H1 (cell line): ENCODE results near the gene IL22RA2. TPM values are rescaled to one million over a fixed set of nuclear protein-coding genes. Genes with fewer than 3 reads are reported as not detected.

Experiments
- CTCF ChIA-PET: fragments of 300-600 bp; sonication (Branson Sonifier 250); formaldehyde crosslinking; loops from one replicate; lab custom pipeline; 2021; ENCODE audit not compliant: partially characterized antibody; lab: Charles Lee
- POLR2A ChIA-PET: fragments of 300-600 bp; sonication (Branson Sonifier 250); formaldehyde crosslinking; loops from one replicate; lab custom pipeline; 2021; ENCODE audit warnings: inconsistent platforms; ENCODE audit not compliant: partially characterized antibody; lab: Charles Lee
- DNase-seq, 2 experiments: peaks; one replicate each; pipeline versions ENCODE4 v3.0.0 to v3.0.0-alpha.2; 2010 to 2022; ENCODE audit warnings: low spot score in 2 of 2, low read depth in 1 of 2, mixed read lengths in 1 of 2
- FAIRE-seq: peaks from 2 replicates; lab custom pipeline; 2011; peaks lifted over from hg19 to GRCh38; lab: Jason Lieb, UNC
- H2AFZ ChIP-seq: 2 replicates; pipeline ENCODE4 v1.8.1; 2012; ENCODE audit warnings: low read length, inconsistent platforms
- H2AK5ac ChIP-seq: 2 replicates; pipeline ENCODE4 v1.6.1; 2013; ENCODE audit warnings: low read depth, low read length
- H2BK120ac ChIP-seq: replicated peaks from 2 replicates; pipeline ENCODE3; 2013; ENCODE audit warnings: low read depth, low read length, inconsistent platforms
- H2BK12ac ChIP-seq: 2 replicates; pipeline ENCODE4 v1.6.1; 2013; ENCODE audit warnings: low read depth, low read length
- H2BK15ac ChIP-seq: 2 replicates; pipeline ENCODE4 v1.6.1; 2013; ENCODE audit warnings: low read length
- H2BK20ac ChIP-seq: 2 replicates; pipeline ENCODE4 v1.6.1; 2013; ENCODE audit warnings: low read length
- H2BK5ac ChIP-seq: 2 replicates; pipeline ENCODE4 v1.6.1; 2013; ENCODE audit warnings: low read depth, low read length
- H3K14ac ChIP-seq: 2 replicates; pipeline ENCODE4 v1.6.1; 2013; ENCODE audit warnings: inconsistent platforms; ENCODE audit not compliant: insufficient read length
- H3K18ac ChIP-seq: 2 replicates; pipeline ENCODE4 v1.6.1; 2013; ENCODE audit warnings: low read length; ENCODE audit errors: extremely low read depth
- H3K23ac ChIP-seq: 2 replicates; pipeline ENCODE4 v1.6.1; 2013; ENCODE audit warnings: inconsistent platforms; ENCODE audit not compliant: insufficient read length
- H3K23me2 ChIP-seq: 2 replicates; pipeline ENCODE4 v1.6.1; 2013; ENCODE audit warnings: low read depth, low read length
- H3K27ac ChIP-seq: 2 replicates; pipeline ENCODE4 v1.6.1; 2011; ENCODE audit warnings: low read depth, low read length, inconsistent platforms
- H3K27me3 ChIP-seq, 4 experiments: replicated peaks in 1 of 4; 1 replicate in 1 of 4; 2 replicates in 3 of 4; pipeline versions ENCODE4 v1.6.1 to v1.8.1; 2011 to 2013; ENCODE audit warnings: low read length in 3 of 4, mild to moderate bottlenecking in 3 of 4, inconsistent platforms in 2 of 4, mixed read lengths in 2 of 4, moderate library complexity in 1 of 4; ENCODE audit not compliant: control insufficient read depth in 3 of 4, insufficient read depth in 3 of 4; ENCODE audit errors: extremely low read depth in 1 of 4
- H3K36me3 ChIP-seq, 4 experiments: 2 replicates each; pipeline versions ENCODE4 v1.6.1 to v1.8.1; 2011 to 2013; ENCODE audit warnings: mild to moderate bottlenecking in 4 of 4, low read length in 3 of 4, moderate library complexity in 2 of 4, control low read depth in 1 of 4, inconsistent platforms in 1 of 4; ENCODE audit not compliant: insufficient read depth in 4 of 4, control insufficient read depth in 2 of 4
- H3K4ac ChIP-seq: replicated peaks from 2 replicates; pipeline ENCODE3; 2013; ENCODE audit warnings: low read length, low read depth, mixed read lengths, inconsistent platforms; ENCODE audit not compliant: insufficient read length
- H3K4me1 ChIP-seq, 4 experiments: replicated peaks in 1 of 4; 1 replicate in 1 of 4; 2 replicates in 3 of 4; pipeline versions ENCODE4 v1.6.1 to v1.8.1; 2011 to 2013; ENCODE audit warnings: low read length in 3 of 4, inconsistent platforms in 2 of 4, mixed read lengths in 1 of 4; ENCODE audit not compliant: insufficient read depth in 4 of 4, control insufficient read depth in 3 of 4
- H3K4me2 ChIP-seq, 2 experiments: 2 replicates each; pipeline versions ENCODE4 v1.6.1 to v1.8.1; 2011 to 2013; ENCODE audit warnings: low read depth in 2 of 2, low read length in 2 of 2, control low read depth in 1 of 2, inconsistent platforms in 1 of 2, mild to moderate bottlenecking in 1 of 2; ENCODE audit not compliant: insufficient read depth in 1 of 2
- H3K4me3 ChIP-seq, 4 experiments: fragments of 200-600, 300-600 bp in 1 of 4; sonication (generic), shearing (Covaris generic), sonication (Bioruptor Twin) in 1 of 4; 2 replicates each; pipeline versions ENCODE4 v1.5.1 to v1.8.1; 2011 to 2016; ENCODE audit warnings: low read length in 4 of 4, low read depth in 3 of 4, control low read depth in 2 of 4, inconsistent platforms in 2 of 4, mild to moderate bottlenecking in 2 of 4, mixed read lengths in 1 of 4, moderate library complexity in 1 of 4; ENCODE audit not compliant: insufficient read depth in 2 of 4; ENCODE audit errors: extremely low read depth in 1 of 4
- H3K56ac ChIP-seq: replicated peaks from 2 replicates; pipeline ENCODE3; 2013; ENCODE audit warnings: low read depth, mild to moderate bottlenecking, mixed read lengths, low read length, inconsistent platforms; ENCODE audit not compliant: insufficient read length
- H3K79me1 ChIP-seq: 2 replicates; pipeline ENCODE4 v1.6.1; 2013; ENCODE audit warnings: low read depth, low read length, control low read depth
- H3K79me2 ChIP-seq, 2 experiments: 2 replicates each; pipeline versions ENCODE4 v1.6.1 to v1.8.1; 2012 to 2013; ENCODE audit warnings: low read length in 2 of 2, mild to moderate bottlenecking in 2 of 2, inconsistent platforms in 1 of 2; ENCODE audit not compliant: insufficient read depth in 2 of 2, control insufficient read depth in 1 of 2
- H3K9ac ChIP-seq, 4 experiments: replicated peaks in 1 of 4; 1 replicate in 1 of 4; 2 replicates in 3 of 4; pipeline versions ENCODE4 v1.6.1 to v1.8.1; 2011 to 2013; ENCODE audit warnings: low read depth in 3 of 4, low read length in 3 of 4, control low read depth in 2 of 4, mild to moderate bottlenecking in 2 of 4, moderate library complexity in 2 of 4, inconsistent platforms in 1 of 4; ENCODE audit errors: extremely low read depth in 1 of 4
- H3K9me3 ChIP-seq, 2 experiments: 2 replicates each; pipeline versions ENCODE4 v1.6.1 to v1.8.1; 2012 to 2013; ENCODE audit warnings: mild to moderate bottlenecking in 2 of 2, moderate library complexity in 2 of 2, control low read depth in 1 of 2, inconsistent platforms in 1 of 2, low read depth in 1 of 2, low read length in 1 of 2, mixed read lengths in 1 of 2; ENCODE audit not compliant: insufficient read depth in 2 of 2
- H4K20me1 ChIP-seq, 2 experiments: replicated peaks in 1 of 2; 2 replicates each; pipeline versions ENCODE3 to v1.8.1; 2011 to 2013; ENCODE audit warnings: inconsistent platforms in 2 of 2, low read length in 2 of 2, mild to moderate bottlenecking in 1 of 2; ENCODE audit not compliant: insufficient read depth in 2 of 2, control insufficient read depth in 1 of 2
- H4K5ac ChIP-seq: 2 replicates; pipeline ENCODE4 v1.6.1; 2013; ENCODE audit warnings: low read length, low read depth, mixed read lengths, inconsistent platforms; ENCODE audit not compliant: insufficient read length
- H4K8ac ChIP-seq: 2 replicates; pipeline ENCODE4 v1.8.0; 2013; ENCODE audit warnings: mild to moderate bottlenecking, moderate library complexity, low read length, inconsistent platforms; ENCODE audit not compliant: insufficient read depth; ENCODE audit errors: extremely low read depth
- H4K91ac ChIP-seq: replicated peaks from 2 replicates; pipeline ENCODE3; 2013; ENCODE audit warnings: low read length, mixed read lengths, inconsistent platforms; ENCODE audit not compliant: insufficient read length
- BACH1 ChIP-seq: IDR thresholded peaks from 2 replicates; pipeline ENCODE4 v1.6.1; 2012; ENCODE audit warnings: low read length, improper control_type of control experiment
- BCL11A ChIP-seq, 2 experiments: IDR thresholded peaks; one replicate each; pipeline ENCODE4 v1.6.1; 2011; ENCODE audit warnings: low read depth in 2 of 2, low read length in 2 of 2, mild to moderate bottlenecking in 2 of 2
- CBX5 ChIP-seq: fragments of 300-800, 300-1000 bp; sonication (generic); IDR thresholded peaks from 2 replicates; pipeline ENCODE4 v1.7.1; 2016; ENCODE audit warnings: antibody characterized with exemption, low read length, low read depth
- CBX8 ChIP-seq: fragments of 300-800, 300-1000 bp; sonication (generic); IDR thresholded peaks from 2 replicates; pipeline ENCODE4 v1.7.1; 2016; ENCODE audit warnings: low read depth, low read length, borderline replicate concordance
- CHD2 ChIP-seq: IDR thresholded peaks from 2 replicates; pipeline ENCODE4 v1.6.1; 2012; ENCODE audit warnings: low read length, improper control_type of control experiment
- HDAC2 ChIP-seq, 2 experiments: fragments of 300-600 bp in 1 of 2; sonication (generic) in 1 of 2; IDR thresholded peaks; 2 replicates each; pipeline ENCODE4 v1.6.1; 2011 to 2012; ENCODE audit warnings: low read depth in 2 of 2, low read length in 2 of 2, mild to moderate bottlenecking in 2 of 2, moderate library complexity in 2 of 2, borderline replicate concordance in 1 of 2, inconsistent platforms in 1 of 2
- HDAC6 ChIP-seq: IDR thresholded peaks from one replicate; pipeline ENCODE4 v1.7.1; 2012; ENCODE audit warnings: low read depth, mild to moderate bottlenecking, inconsistent platforms, low read length, moderate library complexity
- KDM4A ChIP-seq: IDR thresholded peaks from one replicate; pipeline ENCODE4 v1.7.1; 2012; ENCODE audit warnings: low read depth, mild to moderate bottlenecking, moderate library complexity, low read length, inconsistent platforms; ENCODE audit not compliant: severe bottlenecking
- RNF2 ChIP-seq: fragments of 200-900, 300-1000 bp; sonication (generic); IDR thresholded peaks from 2 replicates; pipeline ENCODE4 v1.7.1; 2016; ENCODE audit warnings: borderline replicate concordance, low read depth, mild to moderate bottlenecking, antibody characterized with exemption, low read length; ENCODE audit not compliant: poor library complexity, severe bottlenecking; ENCODE audit errors: missing control alignments
- SP1 ChIP-seq: IDR thresholded peaks from 2 replicates; pipeline ENCODE4 v1.6.1; 2011; ENCODE audit warnings: low read depth, low read length
- USF2 ChIP-seq: IDR thresholded peaks from 2 replicates; pipeline ENCODE4 v1.6.1; 2011; ENCODE audit warnings: low read length, improper control_type of control experiment
- YY1 ChIP-seq: IDR thresholded peaks from 2 replicates; pipeline ENCODE4 v1.6.1; 2011; ENCODE audit warnings: low read depth, mild to moderate bottlenecking, low read length
- polyA plus RNA-seq, 7 experiments: library from polyadenylated mRNA; depleted of rRNA in 3 of 7; stranded (reverse) in 5 of 7; unstranded in 2 of 7; fragments of >200 nt in 5 of 7; fragments of 200-250 nt in 2 of 7; gene quantifications; 1 replicate in 5 of 7; 2 replicates in 1 of 7; 4 replicates in 1 of 7; pipeline versions ENCODE4 v1.2.1 to v1.2.3, GENCODE V29; 2011 to 2013; ENCODE audit warnings: missing spikeins in 2 of 7, mixed read lengths in 2 of 7
- total RNA-seq: library from RNA; stranded (reverse); fragmentation: NEBNext Ultra II Directional; extraction: Animal tissue kit (Norgen Biotek cat#: 25700); gene quantifications from 2 replicates; pipeline ENCODE4 v1.2.1, GENCODE V29; 2021

The IL22RA2 gene
- total and polyA plus RNA-seq, 2 of the 8 experiments (the other 6 are each of a cell fraction or from before 2014, with no cell fraction given): not detected

DNA sequence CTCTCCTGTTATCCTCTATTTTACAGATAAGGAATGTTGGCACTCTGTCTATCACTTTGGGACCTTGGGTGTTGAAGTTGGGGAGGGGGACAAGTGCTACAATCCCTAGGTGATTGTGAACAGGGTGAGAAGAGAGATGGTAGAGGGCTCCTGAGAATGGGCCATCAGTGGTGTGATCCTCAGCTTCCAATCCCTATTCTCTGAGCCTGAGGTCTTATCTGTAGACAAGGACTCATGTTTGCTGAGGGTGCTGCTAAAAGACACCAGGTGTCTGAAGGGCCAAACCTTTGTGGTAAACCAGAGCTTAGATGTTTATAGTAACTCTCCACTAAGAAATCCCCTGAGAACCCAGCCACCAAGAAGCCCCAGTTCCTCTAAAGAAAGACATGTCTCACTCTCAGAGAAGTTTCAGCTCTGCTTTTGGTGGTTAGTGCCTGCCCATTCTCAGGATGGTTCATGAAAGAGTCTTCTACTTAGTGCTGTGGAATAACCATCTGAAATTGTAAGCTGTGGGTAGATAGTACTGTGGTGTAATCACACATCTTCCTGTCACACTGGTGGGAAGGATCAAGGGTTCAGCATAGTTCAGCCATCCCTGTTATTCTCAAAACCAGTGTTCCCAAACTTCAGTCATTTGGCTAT lies 70.5 kb downstream of the IL22RA2 start:
- H3K4me1 ChIP-seq: no peaks in the 10 kb centered on the region; a peak in 1 of 7 replicates
- no peak overlapping the region for H4K91ac ChIP-seq
- no peak overlapping the region for H3K9ac ChIP-seq
- H3K4me2 ChIP-seq: no peak overlapping the region
- no peak overlapping the region for H2BK12ac ChIP-seq
- H3K79me2 ChIP-seq: no peaks in the 10 kb centered on the region
- no peak overlapping the region for H3K4me3 ChIP-seq
- no peak overlapping the region for H3K23ac ChIP-seq
- H2AK5ac ChIP-seq: no peak overlapping the region
- H3K9me3 ChIP-seq: peaks cover 5 to 8% of the 10 kb centered on the region in 2 experiments; a peak in 2 of 4 replicates
- H3K27ac ChIP-seq: no peak overlapping the region
- H4K20me1 ChIP-seq: no peaks in the 10 kb centered on the region
- no peaks in the 10 kb centered on the region for H3K79me1 ChIP-seq
- H3K14ac ChIP-seq: no peak overlapping the region
- H2AFZ ChIP-seq: no peak overlapping the region
- no peak overlapping the region for H3K56ac ChIP-seq
- H4K8ac ChIP-seq: no peak overlapping the region
- H2BK20ac ChIP-seq: no peak overlapping the region
- no peak overlapping the region for H2BK5ac ChIP-seq
- no peak overlapping the region for H2BK15ac ChIP-seq
- H4K5ac ChIP-seq: no peak overlapping the region
- no peaks in the 10 kb centered on the region; the same call in 1 of the 2 replicates for H3K23me2 ChIP-seq
- DNase-seq: no peak
- no peaks in the 10 kb centered on the region for H3K27me3 ChIP-seq
- FAIRE-seq: no peak
- H3K18ac ChIP-seq: no peak overlapping the region
- H3K4ac ChIP-seq: no peak overlapping the region
- ChIA-PET POLR2A (no interaction called here), CTCF (interaction anchor here (1.5 kb wide), 1 partner anchor 9 kb away, joined by 4 read pairs; no protein-coding TSS in a partner anchor)
- H2BK120ac ChIP-seq: no peak overlapping the region
- H3K36me3 ChIP-seq: no peaks in the 10 kb centered on the region
- no peak for TF ChIP-seq YY1
- no peak for TF ChIP-seq BACH1
- TF ChIP-seq RNF2: no peak
- no peak for TF ChIP-seq CBX8
- no peak for TF ChIP-seq CBX5
- TF ChIP-seq USF2: no peak
- no peak for TF ChIP-seq CHD2
- TF ChIP-seq HDAC6: no peak
- TF ChIP-seq HDAC2 (IDR thresholded peaks at IDR 0.05; ENCODE audit: borderline replicate concordance in 1 of 2, low read depth in 2 of 2, low read length in 2 of 2): no peak
- no peak for TF ChIP-seq BCL11A (IDR thresholded peaks at IDR 0.05; ENCODE audit: low read depth in 2 of 2, low read length in 2 of 2)
- no peak for TF ChIP-seq KDM4A
- TF ChIP-seq SP1: no peak
